Measurements from ENCODE around the gene FXYD6.

DNA sequence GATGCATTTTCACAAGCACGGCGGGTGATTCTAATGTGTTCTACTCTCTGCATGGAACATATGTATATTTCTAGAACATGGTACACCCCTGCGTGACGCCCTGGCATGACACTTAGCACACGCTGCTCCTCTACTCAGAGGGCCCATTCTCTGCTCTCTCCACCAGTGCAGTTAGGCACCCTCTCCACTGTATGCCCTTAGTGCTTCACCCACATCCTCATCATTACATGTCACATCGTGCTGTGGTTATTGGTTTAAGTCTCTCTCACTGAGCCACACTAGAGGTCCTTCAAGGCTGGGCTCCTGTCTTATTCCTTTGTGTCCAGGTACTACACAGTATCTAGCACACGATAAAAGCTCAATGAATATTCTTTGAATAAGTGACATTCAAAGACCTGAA is 36.0 kb upstream of the FXYD6 start:
- TF ChIP-seq, protein P1, sequence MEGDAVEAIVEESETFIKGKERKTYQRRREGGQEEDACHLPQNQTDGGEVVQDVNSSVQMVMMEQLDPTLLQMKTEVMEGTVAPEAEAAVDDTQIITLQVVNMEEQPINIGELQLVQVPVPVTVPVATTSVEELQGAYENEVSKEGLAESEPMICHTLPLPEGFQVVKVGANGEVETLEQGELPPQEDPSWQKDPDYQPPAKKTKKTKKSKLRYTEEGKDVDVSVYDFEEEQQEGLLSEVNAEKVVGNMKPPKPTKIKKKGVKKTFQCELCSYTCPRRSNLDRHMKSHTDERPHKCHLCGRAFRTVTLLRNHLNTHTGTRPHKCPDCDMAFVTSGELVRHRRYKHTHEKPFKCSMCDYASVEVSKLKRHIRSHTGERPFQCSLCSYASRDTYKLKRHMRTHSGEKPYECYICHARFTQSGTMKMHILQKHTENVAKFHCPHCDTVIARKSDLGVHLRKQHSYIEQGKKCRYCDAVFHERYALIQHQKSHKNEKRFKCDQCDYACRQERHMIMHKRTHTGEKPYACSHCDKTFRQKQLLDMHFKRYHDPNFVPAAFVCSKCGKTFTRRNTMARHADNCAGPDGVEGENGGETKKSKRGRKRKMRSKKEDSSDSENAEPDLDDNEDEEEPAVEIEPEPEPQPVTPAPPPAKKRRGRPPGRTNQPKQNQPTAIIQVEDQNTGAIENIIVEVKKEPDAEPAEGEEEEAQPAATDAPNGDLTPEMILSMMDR (IDR thresholded peaks at IDR 0.05): no peak
- TF ChIP-seq POLR2A (IDR thresholded peaks at IDR 0.05): no peak
